Measurements from ENCODE around the gene SMG5. TPM values are rescaled to one million over a fixed set of nuclear protein-coding genes. Genes with fewer than 3 reads are reported as not detected.

The SMG5 gene
- polyA plus RNA-seq, 1 donor (not counting 4 experiments of a cell fraction or from before 2014, with no cell fraction given), result 22.4 TPM

DNA sequence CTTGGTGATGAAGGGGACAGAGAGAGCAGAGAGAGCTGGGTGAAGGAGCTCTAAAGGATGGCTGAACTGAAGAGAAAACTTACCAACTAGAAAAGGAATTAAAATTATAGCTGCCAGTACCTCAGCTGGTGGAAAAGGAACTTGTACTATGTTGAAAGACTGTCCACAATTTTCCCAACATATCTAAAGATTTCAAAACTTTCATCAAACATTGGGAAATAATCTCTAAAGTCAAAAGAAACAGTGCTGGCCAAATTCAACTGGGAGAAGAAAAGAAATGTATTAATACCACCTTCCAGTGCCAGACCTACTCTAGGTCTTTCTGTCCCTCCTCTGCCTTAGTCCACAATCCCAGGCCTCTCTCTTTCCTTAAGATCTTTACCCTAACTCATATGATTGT is 6.1 kb downstream of the SMG5 start:
- no peaks in the 10 kb centered on the region for H3K27me3 ChIP-seq (ENCODE audit: control insufficient read depth, extremely low read depth, insufficient read depth, low read length)
- H3K9me1 ChIP-seq (ENCODE audit: control insufficient read depth, extremely low read depth, insufficient read depth, low read length), result no peaks in the 10 kb centered on the region
- FAIRE-seq, result no peak
- H3K36me3 ChIP-seq (ENCODE audit: control insufficient read depth in 2 of 2, extremely low read depth in 1 of 2, insufficient read depth in 2 of 2, low read length in 2 of 2), result peaks cover 36 to 52% of the 10 kb centered on the region in 2 experiments
- no peaks in the 10 kb centered on the region for H3K9me3 ChIP-seq (ENCODE audit: control insufficient read depth, low read depth, low read length)
- no peak overlapping the region for H3K4me3 ChIP-seq (ENCODE audit: control insufficient read depth in 2 of 3, extremely low read depth in 1 of 3, insufficient read depth in 2 of 3, low read depth in 1 of 3, low read length in 3 of 3)
- no peak overlapping the region for H2AFZ ChIP-seq (ENCODE audit: control insufficient read depth, low read length)
- H3K4me2 ChIP-seq (ENCODE audit: control insufficient read depth, extremely low read depth, insufficient read depth, low read depth, low read length), result no peak overlapping the region
- DNase-seq (ENCODE audit: low read depth, low spot score), result no peak
- TF ChIP-seq EZH2 (IDR thresholded peaks at IDR 0.05; ENCODE audit: low read length), result no peak
- TF ChIP-seq, protein P1, sequence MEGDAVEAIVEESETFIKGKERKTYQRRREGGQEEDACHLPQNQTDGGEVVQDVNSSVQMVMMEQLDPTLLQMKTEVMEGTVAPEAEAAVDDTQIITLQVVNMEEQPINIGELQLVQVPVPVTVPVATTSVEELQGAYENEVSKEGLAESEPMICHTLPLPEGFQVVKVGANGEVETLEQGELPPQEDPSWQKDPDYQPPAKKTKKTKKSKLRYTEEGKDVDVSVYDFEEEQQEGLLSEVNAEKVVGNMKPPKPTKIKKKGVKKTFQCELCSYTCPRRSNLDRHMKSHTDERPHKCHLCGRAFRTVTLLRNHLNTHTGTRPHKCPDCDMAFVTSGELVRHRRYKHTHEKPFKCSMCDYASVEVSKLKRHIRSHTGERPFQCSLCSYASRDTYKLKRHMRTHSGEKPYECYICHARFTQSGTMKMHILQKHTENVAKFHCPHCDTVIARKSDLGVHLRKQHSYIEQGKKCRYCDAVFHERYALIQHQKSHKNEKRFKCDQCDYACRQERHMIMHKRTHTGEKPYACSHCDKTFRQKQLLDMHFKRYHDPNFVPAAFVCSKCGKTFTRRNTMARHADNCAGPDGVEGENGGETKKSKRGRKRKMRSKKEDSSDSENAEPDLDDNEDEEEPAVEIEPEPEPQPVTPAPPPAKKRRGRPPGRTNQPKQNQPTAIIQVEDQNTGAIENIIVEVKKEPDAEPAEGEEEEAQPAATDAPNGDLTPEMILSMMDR (optimal IDR thresholded peaks at IDR 0.05 in 1 of 3, IDR thresholded peaks at IDR 0.05 in 1 of 3, conservative IDR thresholded peaks at IDR 0.05 in 1 of 3; ENCODE audit: extremely low read depth in 1 of 3, insufficient read depth in 2 of 3, low read length in 3 of 3), result no peak
- no peak overlapping the region for H3K9ac ChIP-seq (ENCODE audit: control insufficient read depth, extremely low read depth, insufficient read depth, low read length)
- peaks cover 39% of the 10 kb centered on the region for H3K79me2 ChIP-seq (ENCODE audit: control insufficient read depth, insufficient read depth, low read length)
- dilution Hi-C loops (cut with MboI; ENCODE audit: extremely low pct_ligation_motif_present, low sequenced_read_pairs), result no loop called here
- no peak overlapping the region for H3K27ac ChIP-seq (ENCODE audit: control insufficient read depth, insufficient read depth, low read length)
- no peaks in the 10 kb centered on the region for H4K20me1 ChIP-seq (ENCODE audit: control insufficient read depth, extremely low read depth, insufficient read depth, low read length)
- H3K4me1 ChIP-seq (ENCODE audit: control insufficient read depth, extremely low read depth, insufficient read depth, low read length), result peaks cover 7% of the 10 kb centered on the region

DNA sequence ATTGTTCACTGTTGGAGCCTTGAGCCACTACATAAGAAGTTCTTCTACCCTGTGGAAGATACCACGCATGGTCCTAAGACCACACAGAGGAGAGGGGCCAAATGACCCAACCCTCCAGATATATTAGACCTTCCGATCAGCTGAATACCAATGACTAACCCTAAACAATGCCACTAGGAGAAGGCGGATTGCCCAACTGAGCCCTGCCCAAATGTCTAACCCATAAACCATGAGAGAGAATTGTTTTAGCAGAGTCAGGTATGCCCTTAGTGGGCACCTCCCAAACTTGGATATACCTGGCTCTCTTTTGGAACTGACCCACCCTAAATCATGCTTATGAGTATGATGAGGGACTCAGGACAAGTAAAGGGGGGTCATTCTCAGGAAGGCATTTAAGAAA is 12.3 kb downstream of the SMG5 start:
- no peak for FAIRE-seq
- H2AFZ ChIP-seq (ENCODE audit: control insufficient read depth, low read length), result no peak overlapping the region

More for the DNA sequence above, 12.3 kb downstream of the SMG5 start:
- H3K4me2 ChIP-seq (ENCODE audit: control insufficient read depth, extremely low read depth, insufficient read depth, low read depth, low read length), result no peak overlapping the region
- H3K27ac ChIP-seq (ENCODE audit: control insufficient read depth, insufficient read depth, low read length), result no peak overlapping the region
- H3K79me2 ChIP-seq (ENCODE audit: control insufficient read depth, insufficient read depth, low read length), result no peaks in the 10 kb centered on the region
- H3K9me3 ChIP-seq (ENCODE audit: control insufficient read depth, low read depth, low read length), result no peaks in the 10 kb centered on the region
- H3K27me3 ChIP-seq (ENCODE audit: control insufficient read depth, extremely low read depth, insufficient read depth, low read length), result no peaks in the 10 kb centered on the region
- no peak for DNase-seq (ENCODE audit: low read depth, low spot score)
- H3K4me1 ChIP-seq (ENCODE audit: control insufficient read depth, extremely low read depth, insufficient read depth, low read length), result no peaks in the 10 kb centered on the region
- no peaks in the 10 kb centered on the region for H4K20me1 ChIP-seq (ENCODE audit: control insufficient read depth, extremely low read depth, insufficient read depth, low read length)
- dilution Hi-C loops (cut with MboI; ENCODE audit: extremely low pct_ligation_motif_present, low sequenced_read_pairs), result no loop called here
- peaks cover 53 to 63% of the 10 kb centered on the region in 2 experiments for H3K36me3 ChIP-seq (ENCODE audit: control insufficient read depth in 2 of 2, extremely low read depth in 1 of 2, insufficient read depth in 2 of 2, low read length in 2 of 2)
- TF ChIP-seq, protein P1 (optimal IDR thresholded peaks at IDR 0.05 in 1 of 3, IDR thresholded peaks at IDR 0.05 in 1 of 3, conservative IDR thresholded peaks at IDR 0.05 in 1 of 3; ENCODE audit: extremely low read depth in 1 of 3, insufficient read depth in 2 of 3, low read length in 3 of 3), result no peak
- TF ChIP-seq EZH2 (IDR thresholded peaks at IDR 0.05; ENCODE audit: low read length), result no peak
- no peak overlapping the region for H3K9ac ChIP-seq (ENCODE audit: control insufficient read depth, extremely low read depth, insufficient read depth, low read length)
- peaks cover 5% of the 10 kb centered on the region for H3K9me1 ChIP-seq (ENCODE audit: control insufficient read depth, extremely low read depth, insufficient read depth, low read length)
- H3K4me3 ChIP-seq (ENCODE audit: control insufficient read depth in 2 of 3, extremely low read depth in 1 of 3, insufficient read depth in 2 of 3, low read depth in 1 of 3, low read length in 3 of 3), result no peak overlapping the region
